Muscle of leg (tissue), 11 donors: ENCODE data around the gene LRRC40. TPM values are rescaled to one million over a fixed set of nuclear protein-coding genes. Genes with fewer than 3 reads are reported as not detected.

Experiments used
- DNase-seq: peaks from one replicate; pipeline ENCODE4 v3.0.0; 2013
- H3K27ac ChIP-seq: one replicate; pipeline ENCODE4 v1.5.1; 2013; ENCODE audit warnings: mild to moderate bottlenecking, low read length, control low read depth
- H3K27me3 ChIP-seq: one replicate; pipeline ENCODE4 v1.6.1; 2013; ENCODE audit warnings: low read length; ENCODE audit not compliant: control insufficient read depth, insufficient read depth
- H3K36me3 ChIP-seq: one replicate; pipeline ENCODE4 v1.6.1; 2013; ENCODE audit warnings: low read length; ENCODE audit not compliant: control insufficient read depth, insufficient read depth
- H3K4me1 ChIP-seq: one replicate; pipeline ENCODE4 v1.6.1; 2013; ENCODE audit warnings: low read length; ENCODE audit not compliant: control insufficient read depth, insufficient read depth
- H3K4me3 ChIP-seq: one replicate; pipeline ENCODE4 v1.5.1; 2013; ENCODE audit warnings: low read length, control low read depth
- H3K9me3 ChIP-seq: replicated peaks from 2 replicates; pipeline ENCODE4 v1.6.1; 2013; ENCODE audit warnings: low read depth, low read length; ENCODE audit not compliant: control insufficient read depth
- WGBS: methylation state at CpG from one replicate; pipeline ENCODE4 v1.1.5; 2013; ENCODE audit warnings: missing lambda C conversion rate; ENCODE audit not compliant: insufficient coverage; 5-methylcytosine and 5-hydroxymethylcytosine counted together
- polyA plus RNA-seq, 8 donors: library from polyadenylated mRNA; unstranded; fragments of 120-200 nt; gene quantifications; one replicate each; pipeline versions ENCODE4 v1.2.1 to v1.2.3, GENCODE V29; 2013; ENCODE audit warnings: inconsistent platforms in 1 of 8, low replicate concordance in 1 of 8; ENCODE audit not compliant: insufficient read length in 8 of 8, insufficient read depth in 1 of 8
- total RNA-seq: library from RNA; stranded (reverse); fragments of 120-200 nt; gene quantifications from one replicate; pipeline ENCODE4 v1.2.4, GENCODE V29; 2013

Gene LRRC40
- total and polyA plus RNA-seq, 9 donors = 13.9 to 19.7 (median 16.9) TPM

- Histone ChIP-seq H3K9me3 (no peaks in the 10 kb centered on the region), H3K36me3 (peaks cover 3% of the 10 kb centered on the region), H3K27me3 (no peaks in the 10 kb centered on the region), H3K4me1 (no peaks in the 10 kb centered on the region), H3K27ac (no peak overlapping the region), H3K4me3 (no peak overlapping the region)
- no peak for DNase-seq
- WGBS = no CpG with 5 or more reads among the region's 1 CpG
Measured at GRCh38 chr1:70171512-70171911, 33.9 kb downstream of the LRRC40 start.

- H3K27me3 ChIP-seq = no peaks in the 10 kb centered on the region
- no peaks in the 10 kb centered on the region for H3K9me3 ChIP-seq
- DNase-seq = no peak
- H3K4me1 ChIP-seq = no peaks in the 10 kb centered on the region
- H3K36me3 ChIP-seq = peaks cover 5% of the 10 kb centered on the region
- no peak overlapping the region for H3K27ac ChIP-seq
- H3K4me3 ChIP-seq = no peak overlapping the region
- 92% methylated on average over 2 of the region's 5 CpGs for WGBS
Measured at GRCh38 chr1:70169018-70169839, 36.1 kb downstream of the LRRC40 start.

GRCh38 chr1:70168283-70168682 is 37.1 kb downstream of the LRRC40 start:
- Histone ChIP-seq H3K4me3 (no peak overlapping the region), H3K9me3 (no peaks in the 10 kb centered on the region), H3K27me3 (no peaks in the 10 kb centered on the region), H3K4me1 (no peaks in the 10 kb centered on the region), H3K36me3 (peaks cover 7% of the 10 kb centered on the region), H3K27ac (no peak overlapping the region)
- no peak for DNase-seq

GRCh38 chr1:70164350-70164749 is 41.0 kb downstream of the LRRC40 start:
- Histone ChIP-seq H3K4me3 (no peak overlapping the region), H3K27ac (no peak overlapping the region), H3K9me3 (no peaks in the 10 kb centered on the region), H3K4me1 (no peaks in the 10 kb centered on the region), H3K36me3 (peaks cover 10% of the 10 kb centered on the region), H3K27me3 (no peaks in the 10 kb centered on the region)
- WGBS = no CpG with 5 or more reads among the region's 4 CpGs
- DNase-seq = no peak

GRCh38 chr1:70156529-70157120 is 48.8 kb downstream of the LRRC40 start:
- no peaks in the 10 kb centered on the region for H3K4me1 ChIP-seq
- no peak overlapping the region for H3K27ac ChIP-seq
- peaks cover 3% of the 10 kb centered on the region for H3K36me3 ChIP-seq
- H3K27me3 ChIP-seq = no peaks in the 10 kb centered on the region
- no peak for DNase-seq
- no peak overlapping the region for H3K4me3 ChIP-seq
- WGBS = no CpG with 5 or more reads among the region's 5 CpGs
- no peaks in the 10 kb centered on the region for H3K9me3 ChIP-seq

GRCh38 chr1:70153739-70154138 is 51.6 kb downstream of the LRRC40 start:
- H3K4me1 ChIP-seq = no peaks in the 10 kb centered on the region
- WGBS = no CpG with 5 or more reads among the region's 3 CpGs
- no peaks in the 10 kb centered on the region for H3K27me3 ChIP-seq
- DNase-seq = no peak
- H3K9me3 ChIP-seq = no peaks in the 10 kb centered on the region
- H3K36me3 ChIP-seq = peaks cover 4% of the 10 kb centered on the region
- H3K4me3 ChIP-seq = no peak overlapping the region
- no peak overlapping the region for H3K27ac ChIP-seq

- Histone ChIP-seq H3K4me1 (no peaks in the 10 kb centered on the region), H3K36me3 (peaks cover 9% of the 10 kb centered on the region), H3K4me3 (no peak overlapping the region), H3K27ac (no peak overlapping the region), H3K27me3 (no peaks in the 10 kb centered on the region), H3K9me3 (no peaks in the 10 kb centered on the region)
- no peak for DNase-seq
- WGBS = 89% methylated on average over 1 of the region's 1 CpG
Measured at GRCh38 chr1:70150444-70150843, 54.9 kb downstream of the LRRC40 start.

- no peak overlapping the region for H3K4me3 ChIP-seq
- no peak for DNase-seq
- H3K36me3 ChIP-seq = peaks cover 12% of the 10 kb centered on the region
- no peaks in the 10 kb centered on the region for H3K27me3 ChIP-seq
- no peaks in the 10 kb centered on the region for H3K4me1 ChIP-seq
- no peaks in the 10 kb centered on the region for H3K9me3 ChIP-seq
- no peak overlapping the region for H3K27ac ChIP-seq
Measured at GRCh38 chr1:70146488-70146887, 58.9 kb downstream of the LRRC40 start.

- no peak overlapping the region for H3K4me3 ChIP-seq
- DNase-seq = peak; percentile 85
Measured at GRCh38 chr1:70143048-70143659, 62.2 kb downstream of the LRRC40 start.

GRCh38 chr1:70142075-70142474 is 63.3 kb downstream of the LRRC40 start:
- H3K4me3 ChIP-seq = no peak overlapping the region
- H3K27me3 ChIP-seq = no peaks in the 10 kb centered on the region
- peaks cover 10% of the 10 kb centered on the region for H3K4me1 ChIP-seq
- WGBS = no CpG with 5 or more reads among the region's 2 CpGs
- peaks cover 5% of the 10 kb centered on the region for H3K36me3 ChIP-seq
- peak overlapping the region; percentile 58 for H3K27ac ChIP-seq
- no peaks in the 10 kb centered on the region for H3K9me3 ChIP-seq
- peak; percentile 93 for DNase-seq

More at GRCh38 chr1:70143048-70143659, 62.2 kb downstream of the LRRC40 start:
- H3K27me3 ChIP-seq = no peaks in the 10 kb centered on the region
- peaks cover 8% of the 10 kb centered on the region for H3K36me3 ChIP-seq
- no peak overlapping the region for H3K27ac ChIP-seq
- H3K9me3 ChIP-seq = no peaks in the 10 kb centered on the region
- peaks cover 10% of the 10 kb centered on the region for H3K4me1 ChIP-seq
- no CpG with 5 or more reads among the region's 4 CpGs for WGBS
